Stimulated activated CD8-positive, alpha-beta memory T cell treated with anti-CD3 and anti-CD28 coated beads, Interleukin-7, amount 100 ng/mL, for 48 hours (primary cell): ENCODE data around the gene COTL1.
"Not testable (repeated sequence)": the region's sequence is repeated elsewhere in the genome, so short reads cannot be mapped to it uniquely, and the experiment has no call there.

Experiments used
- DNase-seq, 2 donors: peaks; one replicate each; pipeline ENCODE4 v3.0.0-alpha.2; 2020; ENCODE audit warnings: low read depth in 1 of 2; ENCODE audit errors: extremely low read depth in 1 of 2

COTL1 gene

DNA sequence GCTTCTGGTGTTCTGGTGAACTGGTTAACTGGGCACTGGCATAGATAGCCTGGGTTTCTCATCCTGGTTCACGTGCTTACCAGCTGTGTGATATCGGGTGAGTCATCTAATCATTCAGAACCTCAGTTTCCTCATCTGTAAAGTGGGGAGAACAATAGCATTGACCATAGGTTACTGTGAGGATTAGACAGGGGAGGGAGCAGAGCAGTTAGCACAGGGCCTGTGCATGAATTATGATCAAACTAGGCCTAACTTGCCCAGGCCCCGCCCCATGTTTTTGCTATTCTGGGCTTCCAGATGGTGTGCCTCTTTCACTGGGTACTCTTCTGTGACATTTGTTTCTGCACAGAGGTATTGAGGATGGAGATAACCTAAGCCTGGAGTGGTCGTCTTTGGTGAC is 25.8 kb upstream of the COTL1 start:
- DNase-seq = no peak

GRCh38 chr16:84643180-84643583 is 25.3 kb upstream of the COTL1 start:
- no peak for DNase-seq

- DNase-seq = no peak
Measured at GRCh38 chr16:84641643-84642358, 23.9 kb upstream of the COTL1 start.

DNA sequence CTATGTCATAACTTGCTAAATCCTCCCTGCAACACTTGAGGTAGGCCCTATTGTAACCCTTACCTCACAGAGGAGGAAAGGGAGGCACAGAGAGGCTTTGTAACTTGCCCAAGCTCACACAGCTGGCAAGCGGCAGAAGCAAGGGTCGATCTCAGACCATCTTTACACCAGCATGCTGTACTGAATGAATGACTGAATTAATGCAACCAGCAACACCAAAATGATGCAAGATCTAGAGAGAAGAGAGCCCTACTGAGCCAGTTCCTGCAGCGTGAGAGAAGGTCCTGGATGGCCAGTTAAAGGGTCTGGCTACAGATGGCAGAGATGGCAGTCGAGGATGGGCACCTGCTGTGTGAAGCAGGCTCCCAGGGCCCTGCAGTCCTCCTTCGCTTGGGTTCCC is 22.3 kb upstream of the COTL1 start:
- DNase-seq = no peak

DNA sequence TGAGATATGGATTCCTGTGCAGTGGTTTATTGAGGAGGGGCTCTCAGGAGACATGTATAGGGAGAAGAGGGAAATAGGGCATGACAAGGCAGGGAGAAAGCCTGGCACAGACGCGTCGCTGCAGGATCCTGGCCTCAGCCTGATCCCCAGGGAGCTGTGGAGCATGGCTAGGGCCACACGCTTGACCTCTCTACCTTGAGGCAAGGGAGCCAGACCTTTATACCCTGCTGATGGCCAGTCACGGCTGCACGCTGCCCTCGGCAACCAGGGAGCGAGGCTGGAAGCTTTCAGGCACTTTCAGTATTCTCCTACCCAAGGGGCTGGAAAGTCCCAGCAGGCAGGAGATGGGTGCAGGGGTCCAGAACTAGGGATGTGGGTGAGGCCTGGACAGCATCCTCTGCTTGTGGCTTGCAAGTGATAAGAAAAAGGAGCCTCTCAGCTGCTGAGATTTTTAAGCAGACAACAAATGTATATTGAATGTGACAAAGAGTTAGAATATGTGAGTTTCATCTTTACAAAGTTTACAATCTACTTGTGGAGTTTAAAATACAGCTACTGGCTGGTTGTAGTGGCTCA is 20.4 kb upstream of the COTL1 start:
- no peak for DNase-seq

DNA sequence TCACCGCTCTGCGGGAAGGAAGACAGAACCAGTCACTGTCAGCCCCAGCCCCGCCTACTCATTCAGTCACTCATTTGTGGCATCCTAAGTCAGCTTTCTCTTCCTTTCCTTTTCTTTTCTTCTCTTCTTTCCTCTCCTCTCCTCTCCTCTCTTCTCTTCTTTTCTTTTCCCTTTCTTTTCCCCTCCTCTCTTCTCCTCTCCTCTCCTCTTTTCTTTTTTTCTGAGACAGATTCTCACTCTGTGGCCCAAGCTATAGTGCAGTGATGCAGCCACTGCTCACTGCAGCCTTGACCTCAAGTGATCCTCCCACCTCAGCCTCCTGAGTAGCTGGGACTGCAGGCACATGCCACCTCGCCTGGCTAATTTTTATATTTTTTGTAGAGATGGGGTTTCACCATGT is 19.8 kb upstream of the COTL1 start:
- DNase-seq = no peak

DNA sequence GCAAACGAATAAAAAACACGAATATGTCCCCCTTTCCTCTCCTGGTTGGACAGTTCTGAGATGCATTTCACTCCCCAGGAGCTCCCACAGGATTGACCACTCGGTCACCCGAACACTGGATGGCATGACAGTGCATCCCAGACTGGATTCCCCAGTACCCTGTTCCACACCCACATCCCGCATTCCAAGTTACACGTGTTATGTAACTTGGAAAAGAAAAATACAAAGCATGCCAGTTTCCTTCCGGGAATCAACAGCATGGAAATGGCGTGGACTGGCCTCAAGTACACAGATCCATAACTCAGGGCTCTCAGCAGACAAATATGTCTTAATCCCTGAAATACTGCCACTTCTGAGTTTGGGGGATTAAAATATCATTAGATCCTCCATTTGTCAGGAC is 17.8 kb upstream of the COTL1 start:
- no peak for DNase-seq

GRCh38 chr16:84633622-84634021 is 15.7 kb upstream of the COTL1 start:
- DNase-seq = no peak

- not testable (repeated sequence) for DNase-seq
Measured at GRCh38 chr16:84632862-84633261, 15.0 kb upstream of the COTL1 start.

GRCh38 chr16:84631886-84632285 is 14.0 kb upstream of the COTL1 start:
- no peak for DNase-seq

- DNase-seq = no peak
Measured at GRCh38 chr16:84631153-84631466, 13.2 kb upstream of the COTL1 start.

DNA sequence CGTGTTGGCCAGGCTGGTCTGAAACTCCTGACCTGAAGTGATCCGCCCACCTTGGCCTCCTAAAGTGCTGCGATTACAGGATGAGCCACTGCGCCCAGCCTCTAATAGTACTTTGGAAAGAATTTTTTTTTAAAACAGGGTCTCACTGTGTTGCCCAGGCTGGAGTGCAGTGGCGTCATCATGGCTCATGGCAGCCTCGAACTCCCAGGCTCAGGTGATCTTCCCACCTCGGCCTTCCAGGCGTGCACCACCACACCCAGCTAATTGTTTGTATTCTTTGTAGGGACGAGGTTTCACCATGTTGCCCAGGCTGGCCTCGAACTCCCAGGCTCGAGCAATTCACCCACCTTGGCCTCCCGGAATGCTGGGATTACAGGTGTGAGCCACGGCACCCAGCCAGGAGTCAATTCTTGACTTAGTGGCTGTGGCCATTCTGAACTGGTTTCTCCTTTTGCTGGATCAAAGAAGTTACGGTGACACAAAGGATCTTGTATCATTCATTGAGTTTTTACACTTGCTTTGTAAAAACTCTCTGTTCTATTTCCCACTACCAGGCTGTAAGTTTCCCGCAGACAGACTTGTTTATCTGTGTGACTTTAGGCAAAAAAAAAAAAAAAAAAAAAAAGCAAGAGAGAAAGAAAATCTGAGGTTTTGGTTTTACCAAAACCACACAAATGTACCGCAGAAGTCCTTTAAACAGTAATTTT is 12.7 kb upstream of the COTL1 start:
- DNase-seq = no peak

DNA sequence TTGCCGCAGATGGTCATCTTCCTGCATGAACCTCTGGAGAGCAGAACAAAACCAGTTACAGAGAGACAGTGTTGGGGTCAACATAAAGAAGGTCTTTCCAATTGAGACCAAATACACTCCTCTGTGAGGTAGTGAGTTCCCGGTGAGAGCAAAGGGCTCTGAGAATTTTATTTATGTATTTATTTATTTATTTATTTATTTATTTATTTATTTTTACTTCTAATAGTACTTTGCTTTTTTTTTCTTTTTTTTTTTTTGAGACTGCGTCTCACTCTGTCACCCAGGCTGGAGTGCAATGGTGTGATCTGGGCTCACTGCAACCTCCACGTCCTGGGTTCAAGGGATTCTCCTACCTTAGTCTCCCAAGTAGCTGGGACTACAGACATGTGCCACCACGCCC is 12.1 kb upstream of the COTL1 start:
- DNase-seq = no peak

DNA sequence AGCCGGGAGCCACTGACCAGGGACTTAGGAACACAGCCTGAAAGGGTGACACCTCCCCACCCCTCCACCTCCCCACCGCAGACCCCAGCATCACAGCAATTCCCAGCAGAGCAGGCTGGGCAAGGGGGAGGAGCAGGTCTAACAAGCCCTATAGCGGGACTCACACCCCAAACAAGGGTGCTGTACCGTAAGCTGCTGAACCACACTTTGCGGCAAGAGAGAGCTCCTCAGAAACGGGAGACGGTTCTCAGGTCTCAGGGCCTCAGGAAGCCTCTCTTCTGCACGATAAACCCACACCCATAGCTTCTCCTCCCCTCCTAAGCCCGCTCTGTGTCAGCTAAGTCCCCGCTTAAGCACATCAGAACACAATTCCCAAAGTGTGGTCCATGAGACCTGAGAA is 11.7 kb upstream of the COTL1 start:
- no peak for DNase-seq

- DNase-seq = no peak
Measured at GRCh38 chr16:84628226-84628731, 10.4 kb upstream of the COTL1 start.

DNA sequence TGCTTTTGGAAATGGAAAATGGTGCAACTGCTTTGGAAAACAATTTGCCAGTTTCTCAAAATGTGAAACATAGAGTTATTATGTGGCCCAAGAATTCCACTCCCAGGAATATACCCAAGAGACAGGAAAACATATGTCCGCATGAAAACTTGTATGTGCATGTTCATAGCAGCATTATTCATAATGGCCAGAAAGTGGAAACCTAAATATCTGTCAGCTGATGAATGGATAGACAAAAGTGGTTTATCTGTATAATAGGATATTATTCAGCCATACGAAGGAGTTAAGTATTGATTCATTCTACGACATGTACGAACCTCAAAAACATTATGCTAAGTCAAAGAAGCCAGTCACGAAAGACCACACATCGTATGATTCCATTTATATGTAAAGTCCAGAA is 7.7 kb upstream of the COTL1 start:
- DNase-seq = no peak

DNA sequence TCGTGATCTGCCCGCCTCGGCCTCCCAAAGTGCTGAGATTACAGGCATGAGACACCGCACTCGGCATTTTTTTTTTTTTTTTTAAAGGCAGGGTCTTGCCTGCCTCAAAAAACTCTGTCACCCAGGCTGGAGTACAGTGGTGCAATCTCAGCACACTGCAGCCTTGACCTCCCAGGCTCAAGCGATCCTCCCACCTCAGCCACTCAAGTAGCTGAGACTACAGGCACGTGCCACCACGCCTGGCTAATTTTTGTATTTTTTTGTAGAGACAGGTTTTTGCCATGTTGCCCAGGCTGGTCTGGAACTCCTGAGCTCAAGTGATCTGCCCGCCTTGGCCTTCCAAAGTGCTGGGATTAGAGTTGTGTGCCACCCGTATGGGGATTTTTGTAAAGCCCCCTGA is 3.0 kb upstream of the COTL1 start:
- DNase-seq = not testable (repeated sequence)

GRCh38 chr16:84618581-84619460 is 943 bp upstream of the COTL1 start:
- DNase-seq = no peak

DNA sequence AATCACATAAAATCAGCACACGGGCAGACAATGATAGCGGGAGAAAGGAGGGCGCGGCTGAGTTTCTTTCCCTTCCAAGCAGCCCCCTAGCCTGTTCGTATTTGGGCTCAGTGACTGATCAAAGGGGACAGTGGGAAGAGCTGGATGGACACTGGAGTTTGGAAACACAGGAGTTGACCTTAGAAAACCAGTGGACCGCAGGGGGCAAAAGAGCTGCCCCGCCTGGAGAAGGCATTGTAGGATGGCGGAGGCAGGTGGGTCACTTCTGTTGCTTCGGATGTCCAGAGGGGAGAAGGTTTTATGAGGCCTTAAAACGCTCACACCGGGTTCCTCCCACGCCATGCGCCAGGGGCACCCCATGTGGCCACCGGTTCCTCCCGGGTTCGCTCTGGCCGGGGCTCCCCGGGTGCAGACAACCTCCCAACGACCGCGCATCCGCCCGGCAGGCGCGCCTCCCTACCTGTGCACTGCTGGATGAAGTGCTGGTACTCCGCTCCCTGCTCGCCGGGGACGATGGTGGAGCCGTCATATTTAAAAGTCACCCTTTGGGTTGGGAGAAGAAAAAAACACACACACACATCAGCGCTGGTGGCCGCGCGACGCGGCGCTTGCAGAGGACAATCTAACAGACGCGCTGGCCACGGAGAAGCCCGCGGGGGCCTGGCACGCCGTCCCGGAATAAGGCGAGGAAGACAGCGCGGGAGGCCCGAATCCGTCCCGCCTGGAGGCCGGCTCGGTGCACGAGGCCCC is 662 bp downstream of the COTL1 start:
- no peak for DNase-seq

DNA sequence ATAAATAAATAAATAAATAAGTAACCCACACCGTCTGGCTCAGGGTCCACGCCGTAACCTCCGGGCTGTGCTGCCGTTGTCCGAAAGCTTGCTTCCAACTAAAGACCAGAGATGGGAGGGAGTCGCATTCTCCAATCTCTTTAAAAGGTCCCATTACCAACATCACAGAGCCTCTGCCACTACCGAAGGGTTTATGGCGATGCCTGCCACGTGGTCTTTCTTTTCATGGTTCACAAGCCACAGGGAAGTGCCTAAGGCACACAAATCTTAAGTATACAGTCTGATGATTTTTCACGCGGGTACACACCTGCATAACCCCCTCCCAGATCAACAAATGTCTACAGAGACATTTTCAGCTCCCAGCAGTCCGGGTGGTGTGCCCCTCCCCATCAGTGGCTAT is 1.4 kb downstream of the COTL1 start:
- no peak for DNase-seq
